Testis (tissue), 2 donors: ENCODE data around the gene ITPA.

Experiments
- POLR2A ChIP-seq: fragments of 450-650 bp; IDR thresholded peaks from one replicate; pipeline ENCODE4 v1.6.1; 2017; ENCODE audit warnings: antibody characterized with exemption, mild to moderate bottlenecking, moderate library complexity
- TF ChIP-seq, protein P1 (sequence below), 3 experiments: fragments of 450-650 bp in 2 of 3; fragments of 200-600 bp in 1 of 3; sonication (generic) in 1 of 3; IDR thresholded peaks; one replicate each; pipeline ENCODE4 v1.5.1; 2016 to 2019; ENCODE audit warnings: antibody characterized with exemption in 3 of 3, mild to moderate bottlenecking in 2 of 3, moderate library complexity in 1 of 3

DNA sequence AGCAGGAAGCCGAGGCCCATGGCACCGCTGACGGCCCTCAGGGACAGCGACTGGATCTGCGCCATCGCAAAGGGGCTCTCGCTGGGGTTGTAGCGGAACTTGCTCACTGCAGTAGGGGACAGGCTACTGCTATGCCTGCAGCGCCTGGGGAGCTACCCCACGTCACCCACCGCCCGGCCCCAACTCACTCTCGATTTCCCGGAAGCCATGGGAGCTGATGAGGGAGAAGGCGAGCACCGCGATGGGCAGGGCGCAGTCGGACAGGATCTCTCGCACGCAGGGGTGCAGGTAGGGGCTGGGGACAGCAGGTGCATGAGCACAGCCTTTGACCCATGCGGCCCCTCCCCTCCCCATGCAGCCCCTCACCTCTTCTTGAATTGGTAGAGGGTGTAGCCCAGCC lies 19.9 kb downstream of the ITPA start:
- TF ChIP-seq, protein P1, sequence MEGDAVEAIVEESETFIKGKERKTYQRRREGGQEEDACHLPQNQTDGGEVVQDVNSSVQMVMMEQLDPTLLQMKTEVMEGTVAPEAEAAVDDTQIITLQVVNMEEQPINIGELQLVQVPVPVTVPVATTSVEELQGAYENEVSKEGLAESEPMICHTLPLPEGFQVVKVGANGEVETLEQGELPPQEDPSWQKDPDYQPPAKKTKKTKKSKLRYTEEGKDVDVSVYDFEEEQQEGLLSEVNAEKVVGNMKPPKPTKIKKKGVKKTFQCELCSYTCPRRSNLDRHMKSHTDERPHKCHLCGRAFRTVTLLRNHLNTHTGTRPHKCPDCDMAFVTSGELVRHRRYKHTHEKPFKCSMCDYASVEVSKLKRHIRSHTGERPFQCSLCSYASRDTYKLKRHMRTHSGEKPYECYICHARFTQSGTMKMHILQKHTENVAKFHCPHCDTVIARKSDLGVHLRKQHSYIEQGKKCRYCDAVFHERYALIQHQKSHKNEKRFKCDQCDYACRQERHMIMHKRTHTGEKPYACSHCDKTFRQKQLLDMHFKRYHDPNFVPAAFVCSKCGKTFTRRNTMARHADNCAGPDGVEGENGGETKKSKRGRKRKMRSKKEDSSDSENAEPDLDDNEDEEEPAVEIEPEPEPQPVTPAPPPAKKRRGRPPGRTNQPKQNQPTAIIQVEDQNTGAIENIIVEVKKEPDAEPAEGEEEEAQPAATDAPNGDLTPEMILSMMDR (IDR thresholded peaks at IDR 0.05): no peak
- no peak for TF ChIP-seq POLR2A
